Right lobe of liver (tissue), 6 donors: Measurements from ENCODE around the gene SLC25A53. TPM values are rescaled to one million over a fixed set of nuclear protein-coding genes. Genes with fewer than 3 reads are reported as not detected.

Source experiments
- ATAC-seq, 4 donors: fragments of 200-7000 bp; cut with Tn5 transposase; one replicate each; pipeline ENCODE4 v1.9.1; 2020; ENCODE audit warnings: mild to moderate bottlenecking in 4 of 4, moderate library complexity in 4 of 4
- DNase-seq, 3 donors: peaks; one replicate each; pipeline ENCODE4 v3.0.0-alpha.2; 2020
- H3K27ac ChIP-seq, 3 donors: fragments of 200-600 bp; one replicate each; pipeline ENCODE4 v1.8.0; 2022
- H3K27me3 ChIP-seq, 2 donors: fragments of 200-600 bp; one replicate each; pipeline ENCODE4 v1.8.0; 2022
- H3K36me3 ChIP-seq, 4 donors: fragments of 200-600 bp; sonication (generic) in 1 of 4; one replicate each; pipeline versions ENCODE4 v1.5.1 to v1.8.0; 2017 to 2022; ENCODE audit warnings: control low read depth in 1 of 4
- H3K4me1 ChIP-seq, 4 donors: fragments of 200-600 bp; sonication (generic) in 1 of 4; one replicate each; pipeline versions ENCODE4 v1.5.1 to v1.8.0; 2017 to 2022; ENCODE audit warnings: control low read depth in 1 of 4
- H3K4me3 ChIP-seq, 3 donors: fragments of 200-600 bp; one replicate each; pipeline ENCODE4 v1.8.0; 2022
- H3K9me3 ChIP-seq, 4 donors: fragments of 200-600 bp; sonication (generic) in 1 of 4; one replicate each; pipeline versions ENCODE4 v1.5.1 to v1.8.0; 2017 to 2022; ENCODE audit warnings: control low read depth in 1 of 4
- CTCF ChIP-seq, 4 donors: fragments of 200-600 bp in 3 of 4; fragments of 450-650 bp in 1 of 4; IDR thresholded peaks; one replicate each; pipeline versions ENCODE4 v1.5.1 to v1.8.0; 2016 to 2022; ENCODE audit warnings: antibody characterized with exemption in 4 of 4, mild to moderate bottlenecking in 2 of 4
- POLR2A ChIP-seq: fragments of 450-650 bp; IDR thresholded peaks from one replicate; pipeline ENCODE4 v1.6.1; 2017; ENCODE audit warnings: antibody characterized with exemption, mild to moderate bottlenecking
- WGBS: methylation state at CpG from one replicate; pipeline ENCODE4 v1.1.6; 2018; ENCODE audit warnings: low coverage, low lambda C conversion rate; ENCODE audit not compliant: insufficient coverage; ENCODE audit errors: missing lambda C conversion rate; 5-methylcytosine and 5-hydroxymethylcytosine counted together
- intact Hi-C, 2 donors: fragments of 100-400 bp; cut with DNase I; formaldehyde crosslinking; loops; one replicate each; pipeline versions ENCODE4 v1.11.2 to v1.14.1; 2022
- total RNA-seq, 6 experiments: library from RNA; depleted of rRNA in 2 of 6; stranded (reverse); fragments of >200 nt in 2 of 6; fragmentation: NEBNext Ultra II Directional in 3 of 6; extraction: Animal tissue kit (Norgen Biotek cat#: 25700) in 3 of 6; gene quantifications; one replicate each; pipeline versions ENCODE4 v1.1.0 to v1.2.4, GENCODE V29; 2016 to 2023
- donor health status: DM: no; HTN: yes; CAD: no.
- donor health status: DM: no; HTN: no; CAD: no.
- donor health status: DM: no; HTN: no; CAD: no.
- donor health status: DM: no; HTN: yes; CAD: no.
- donor health status: DM: no; HTN: yes; CAD: no.

Gene SLC25A53
- total RNA-seq, 6 experiments from 2014 or later = 2.2 to 4.1 (median 3.2) TPM

DNA sequence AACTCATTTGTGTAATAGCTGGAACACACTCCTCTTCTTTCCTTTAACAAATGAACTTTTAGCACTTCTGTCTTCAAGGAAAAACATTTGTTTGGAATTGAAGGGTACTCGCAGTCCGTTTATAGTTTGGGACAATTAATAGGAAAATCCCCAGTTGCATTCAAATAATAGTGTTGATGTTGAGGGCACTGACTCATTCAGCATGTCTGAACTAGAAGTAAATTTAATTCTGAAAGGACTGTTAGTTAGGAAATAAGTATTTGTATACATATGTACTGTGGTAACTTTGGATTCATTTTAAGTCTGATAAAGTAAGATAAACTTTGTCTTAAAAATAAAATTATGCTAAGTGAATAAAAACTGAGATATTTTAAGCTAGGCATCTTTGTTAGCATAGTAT, 36.7 kb upstream of the SLC25A53 start:
- Histone ChIP-seq H3K27me3 (peaks cover 0 to 4% of the 10 kb centered on the region in 2 donors), H3K36me3 (peaks cover 0 to 14% (median 3%) of the 10 kb centered on the region in 4 donors), H3K4me3 (no peak overlapping the region), H3K9me3 (no peaks in the 10 kb centered on the region), H3K4me1 (no peaks in the 10 kb centered on the region), H3K27ac (no peak overlapping the region)
- TF ChIP-seq CTCF (IDR thresholded peaks at IDR 0.05) (no peak), POLR2A (no peak)
- no peak for ATAC-seq
- no peak for DNase-seq
- WGBS = 62% methylated on average over 2 of the region's 2 CpGs
- intact Hi-C loops = no loop called here

DNA sequence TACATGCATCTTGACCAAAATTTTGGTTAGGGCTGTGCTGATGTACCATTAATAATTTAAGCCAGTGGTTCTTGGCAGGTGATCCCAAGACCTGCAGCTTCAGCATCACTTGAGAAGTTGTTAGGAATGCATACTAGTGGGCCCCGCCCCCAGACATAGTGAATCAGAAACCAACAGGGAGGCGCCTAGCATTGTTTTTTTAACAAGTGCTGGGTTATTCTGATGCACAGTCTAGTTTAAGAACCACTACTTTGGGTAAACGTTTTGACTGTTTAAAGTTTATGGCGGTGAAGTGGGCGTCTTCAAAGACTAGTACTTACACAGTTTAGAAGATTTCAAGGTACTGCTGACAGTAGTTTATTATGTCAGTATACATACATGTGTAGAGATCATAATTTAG, 33.0 kb upstream of the SLC25A53 start:
- H3K4me3 ChIP-seq = no peak overlapping the region
- TF ChIP-seq CTCF (IDR thresholded peaks at IDR 0.05) (no peak), POLR2A (no peak)
- peaks cover 0 to 4% of the 10 kb centered on the region in 2 donors for H3K27me3 ChIP-seq
- no peaks in the 10 kb centered on the region for H3K9me3 ChIP-seq
- DNase-seq = no peak
- no peak overlapping the region for H3K27ac ChIP-seq
- no peaks in the 10 kb centered on the region for H3K4me1 ChIP-seq
- peaks cover 0 to 28% (median 3%) of the 10 kb centered on the region in 4 donors for H3K36me3 ChIP-seq
- no peak for ATAC-seq
- 60% methylated on average over 4 of the region's 5 CpGs for WGBS
- intact Hi-C loops = no loop called here

- TF ChIP-seq CTCF (IDR thresholded peaks at IDR 0.05) = no peak
- ATAC-seq = peak in 1 of 4 donors; percentile 78
- Histone ChIP-seq H3K27ac (no peak overlapping the region), H3K9me3 (no peaks in the 10 kb centered on the region), H3K4me3 (no peak overlapping the region), H3K36me3 (peaks cover 0 to 28% (median 3%) of the 10 kb centered on the region in 4 donors), H3K27me3 (peaks cover 0 to 4% of the 10 kb centered on the region in 2 donors), H3K4me1 (no peaks in the 10 kb centered on the region)
- WGBS = 60% methylated on average over 7 of the region's 8 CpGs
- peak in 1 of 3 donors; percentile 64 for DNase-seq
- intact Hi-C loops = no loop called here
These were observed 31.1 kb upstream of the SLC25A53 start for GRCh38 chrX:104187931-104188330.

DNA sequence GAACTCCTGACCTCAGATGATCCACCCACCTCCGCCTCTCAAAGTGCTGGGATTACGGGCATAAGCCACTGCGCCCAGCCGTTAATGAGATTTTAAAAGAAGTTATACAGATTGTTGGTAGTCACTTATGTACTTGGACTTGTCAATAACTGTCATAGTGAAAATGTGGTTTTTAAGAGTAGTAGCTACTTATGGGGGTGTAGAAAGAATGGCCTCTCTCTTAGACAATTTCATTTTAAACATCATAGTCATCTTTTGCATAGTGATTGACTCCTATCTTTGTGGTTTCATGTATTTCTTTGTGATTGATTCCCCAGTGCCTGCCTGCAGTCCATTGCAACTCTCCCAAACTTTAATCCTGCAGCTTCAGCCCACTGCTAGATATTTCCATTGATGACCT, 26.9 kb upstream of the SLC25A53 start:
- no peaks in the 10 kb centered on the region for H3K4me1 ChIP-seq
- ATAC-seq (no peak), DNase-seq (no peak)
- WGBS = 81% methylated on average over 4 of the region's 4 CpGs
- H3K4me3 ChIP-seq = no peak overlapping the region
- intact Hi-C loops = no loop called here
- no peak overlapping the region for H3K27ac ChIP-seq
- H3K9me3 ChIP-seq = no peaks in the 10 kb centered on the region
- peaks cover 0 to 16% (median 0%) of the 10 kb centered on the region in 4 donors for H3K36me3 ChIP-seq
- TF ChIP-seq POLR2A = no peak
- TF ChIP-seq CTCF (IDR thresholded peaks at IDR 0.05) = no peak
- no peaks in the 10 kb centered on the region for H3K27me3 ChIP-seq

GRCh38 chrX:104173841-104174240, 17.0 kb upstream of the SLC25A53 start:
- Histone ChIP-seq H3K9me3 (no peaks in the 10 kb centered on the region), H3K4me3 (no peak overlapping the region), H3K36me3 (peaks cover 0 to 4% (median 0%) of the 10 kb centered on the region in 4 donors), H3K27ac (no peak overlapping the region), H3K4me1 (no peaks in the 10 kb centered on the region), H3K27me3 (no peaks in the 10 kb centered on the region)
- no peak for DNase-seq
- WGBS = 70% methylated on average over 6 of the region's 6 CpGs
- TF ChIP-seq CTCF (IDR thresholded peaks at IDR 0.05) (no peak), POLR2A (no peak)
- ATAC-seq = no peak
- intact Hi-C loops = no loop called here
